Subcutaneous abdominal adipose tissue (tissue), 5 donors: ENCODE data around the gene ACKR3.

Experiments
- H3K27ac ChIP-seq: one replicate; pipeline ENCODE4 v1.7.0; 2013; ENCODE audit warnings: low read depth, mild to moderate bottlenecking, inconsistent platforms, low read length, moderate library complexity
- H3K27me3 ChIP-seq, 5 donors: one replicate each; pipeline ENCODE4 v1.7.0; 2013; ENCODE audit warnings: low read length in 5 of 5, inconsistent platforms in 1 of 5; ENCODE audit not compliant: control insufficient read depth in 5 of 5, insufficient read depth in 4 of 5
- H3K36me3 ChIP-seq, 5 donors: one replicate each; pipeline ENCODE4 v1.7.0; 2013; ENCODE audit warnings: low read length in 5 of 5; ENCODE audit not compliant: control insufficient read depth in 5 of 5, insufficient read depth in 5 of 5
- H3K4me1 ChIP-seq, 5 donors: one replicate each; pipeline ENCODE4 v1.7.0; 2013; ENCODE audit warnings: low read length in 5 of 5, mild to moderate bottlenecking in 3 of 5, moderate library complexity in 1 of 5; ENCODE audit not compliant: control insufficient read depth in 5 of 5, insufficient read depth in 5 of 5
- H3K4me3 ChIP-seq, 5 donors: one replicate each; pipeline ENCODE4 v1.7.0; 2013; ENCODE audit warnings: low read length in 5 of 5, low read depth in 1 of 5
- H3K9ac ChIP-seq, 5 donors: one replicate each; pipeline ENCODE4 v1.7.0; 2013; ENCODE audit warnings: low read length in 5 of 5, mild to moderate bottlenecking in 4 of 5, moderate library complexity in 3 of 5
- H3K9me3 ChIP-seq, 5 donors: one replicate each; pipeline ENCODE4 v1.7.0; 2013; ENCODE audit warnings: low read length in 5 of 5; ENCODE audit not compliant: control insufficient read depth in 5 of 5
- donor health status: healthy.
- donor health status: healthy.
- donor health status: healthy.
- donor health status: healthy.
- donor health status: healthy.

The ACKR3 gene

DNA sequence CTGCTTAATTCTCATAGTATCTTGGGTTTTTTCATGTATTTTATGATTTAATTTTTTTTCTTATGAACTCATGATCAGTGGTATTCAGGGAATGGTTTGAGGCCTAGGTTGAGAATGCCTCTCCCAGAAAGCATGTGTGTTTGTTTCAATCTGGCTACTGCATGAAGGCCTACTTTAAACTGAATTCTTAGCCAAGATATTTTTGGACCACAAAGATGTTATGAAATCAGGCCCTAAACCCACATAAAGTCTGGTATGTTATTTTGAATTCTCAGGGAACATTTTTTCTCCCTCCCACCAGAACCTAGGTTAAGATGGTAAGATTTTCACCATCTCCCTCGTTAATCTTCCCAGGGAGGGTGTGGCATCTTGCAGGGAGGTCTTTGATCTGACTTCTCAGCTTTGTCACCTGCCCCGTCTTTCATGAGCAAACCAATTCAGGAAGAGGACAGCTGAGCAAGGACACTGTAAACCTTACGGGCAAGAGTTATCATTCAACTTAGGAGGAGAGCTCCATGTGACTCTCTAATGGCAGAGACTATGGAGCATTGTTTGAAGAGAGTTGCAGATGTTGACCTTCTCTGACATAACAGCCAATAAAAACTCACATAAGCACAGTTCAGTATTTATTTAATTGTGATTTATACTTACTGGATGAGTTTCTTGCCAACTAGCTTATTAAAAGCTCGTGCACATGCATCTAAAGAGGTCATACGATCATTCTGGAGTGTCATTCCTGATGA, 21.3 kb upstream of the ACKR3 start:
- Histone ChIP-seq H3K9me3 (peaks cover 0 to 5% (median 0%) of the 10 kb centered on the region in 5 donors), H3K4me3 (no peak overlapping the region), H3K4me1 (peaks cover 0 to 4% (median 0%) of the 10 kb centered on the region in 5 donors), H3K27ac (no peak overlapping the region), H3K9ac (no peak overlapping the region), H3K27me3 (no peaks in the 10 kb centered on the region), H3K36me3 (no peaks in the 10 kb centered on the region)

DNA sequence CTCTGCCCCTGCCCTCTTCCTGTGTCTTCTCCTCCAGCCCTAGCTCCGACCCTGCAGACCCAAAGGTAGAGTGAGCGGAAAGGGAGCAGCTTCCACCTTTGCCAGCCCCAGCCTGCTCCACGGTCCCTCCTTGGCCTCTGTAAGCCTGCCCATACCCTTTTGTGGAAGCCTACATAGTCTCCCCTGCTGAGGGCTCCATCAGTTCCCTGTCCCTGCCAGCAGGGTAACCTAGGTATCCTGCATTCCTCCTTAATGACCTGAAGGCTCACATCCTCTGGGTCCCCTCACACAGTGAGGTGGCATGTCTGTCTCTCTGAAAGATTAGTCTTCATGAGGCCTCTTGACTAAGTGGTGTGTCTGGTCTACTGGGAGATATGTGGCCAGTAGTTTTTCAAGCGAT, 20.5 kb upstream of the ACKR3 start:
- Histone ChIP-seq H3K36me3 (no peaks in the 10 kb centered on the region), H3K9ac (no peak overlapping the region), H3K27me3 (no peaks in the 10 kb centered on the region), H3K9me3 (peaks cover 0 to 5% (median 0%) of the 10 kb centered on the region in 5 donors), H3K4me1 (peaks cover 0 to 4% (median 0%) of the 10 kb centered on the region in 5 donors), H3K27ac (no peak overlapping the region), H3K4me3 (no peak overlapping the region)

DNA sequence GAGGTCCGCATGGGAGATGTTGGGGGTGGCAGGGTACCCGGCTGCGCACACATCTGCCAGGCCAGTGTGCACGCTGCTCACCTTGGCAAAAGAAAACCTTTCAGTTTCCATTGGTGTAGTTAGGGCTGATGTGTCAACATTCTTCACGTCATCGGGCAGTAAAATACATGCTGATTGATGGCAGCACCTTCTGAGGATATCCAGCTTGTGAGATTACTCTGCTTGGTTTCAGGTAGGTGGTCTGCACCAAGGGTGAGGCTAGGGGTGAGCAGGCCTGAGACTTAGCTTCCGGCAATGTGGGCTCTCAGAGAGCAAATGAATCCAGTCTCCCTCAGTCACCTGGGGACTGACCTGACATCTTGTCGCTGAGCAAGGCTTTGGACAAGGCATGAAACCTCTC, 19.3 kb upstream of the ACKR3 start:
- no peaks in the 10 kb centered on the region for H3K36me3 ChIP-seq

DNA sequence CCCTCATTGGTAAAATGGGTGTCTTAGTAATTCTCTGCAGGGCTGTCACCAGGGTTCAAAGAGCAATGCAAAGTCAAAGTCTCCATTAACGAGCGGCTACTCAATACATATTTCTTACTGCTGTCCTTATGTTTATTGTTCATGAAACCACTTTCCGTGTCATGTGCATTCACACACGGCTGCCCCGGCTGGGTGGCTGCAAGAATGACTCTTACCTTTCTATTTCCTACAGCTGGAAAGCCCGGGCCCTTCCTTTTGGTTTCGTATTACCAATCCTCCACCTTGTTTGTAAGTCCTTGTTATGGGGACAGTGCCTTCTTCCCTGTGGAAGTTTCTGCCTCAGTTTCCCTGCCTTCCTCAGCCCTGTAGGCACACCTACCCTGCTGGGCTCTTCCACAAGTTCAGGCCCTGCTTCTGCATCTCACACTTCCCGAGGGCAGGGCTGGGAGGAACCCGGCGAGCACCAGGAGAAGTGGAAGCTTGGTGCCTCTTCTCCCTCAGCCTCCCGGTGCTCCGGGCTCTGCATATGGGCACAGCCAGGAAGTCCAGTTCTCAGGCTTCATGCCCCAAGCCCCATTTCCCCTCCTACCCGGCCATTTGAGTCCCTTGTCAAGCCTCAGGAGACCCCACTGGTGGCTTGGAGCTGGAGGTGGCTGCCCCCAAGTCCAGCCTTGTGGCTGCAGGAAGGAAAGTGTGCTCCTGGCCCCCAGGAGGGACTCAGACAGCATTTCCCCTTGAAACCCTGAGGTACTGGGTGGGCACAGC, 18.7 kb upstream of the ACKR3 start:
- Histone ChIP-seq H3K4me3 (no peak overlapping the region), H3K9me3 (peaks cover 0 to 14% (median 7%) of the 10 kb centered on the region in 5 donors), H3K4me1 (peaks cover 0 to 4% (median 0%) of the 10 kb centered on the region in 5 donors), H3K27me3 (peaks cover 0 to under 1% (median 0%) of the 10 kb centered on the region in 5 donors), H3K9ac (no peak overlapping the region), H3K27ac (no peak overlapping the region), H3K36me3 (no peaks in the 10 kb centered on the region)

More for the DNA sequence above, 19.3 kb upstream of the ACKR3 start:
- no peak overlapping the region for H3K9ac ChIP-seq
- H3K9me3 ChIP-seq = peaks cover 0 to 14% (median 7%) of the 10 kb centered on the region in 5 donors
- H3K4me3 ChIP-seq = no peak overlapping the region
- H3K4me1 ChIP-seq = peaks cover 0 to 4% (median 0%) of the 10 kb centered on the region in 5 donors
- H3K27me3 ChIP-seq = no peaks in the 10 kb centered on the region
- no peak overlapping the region for H3K27ac ChIP-seq

DNA sequence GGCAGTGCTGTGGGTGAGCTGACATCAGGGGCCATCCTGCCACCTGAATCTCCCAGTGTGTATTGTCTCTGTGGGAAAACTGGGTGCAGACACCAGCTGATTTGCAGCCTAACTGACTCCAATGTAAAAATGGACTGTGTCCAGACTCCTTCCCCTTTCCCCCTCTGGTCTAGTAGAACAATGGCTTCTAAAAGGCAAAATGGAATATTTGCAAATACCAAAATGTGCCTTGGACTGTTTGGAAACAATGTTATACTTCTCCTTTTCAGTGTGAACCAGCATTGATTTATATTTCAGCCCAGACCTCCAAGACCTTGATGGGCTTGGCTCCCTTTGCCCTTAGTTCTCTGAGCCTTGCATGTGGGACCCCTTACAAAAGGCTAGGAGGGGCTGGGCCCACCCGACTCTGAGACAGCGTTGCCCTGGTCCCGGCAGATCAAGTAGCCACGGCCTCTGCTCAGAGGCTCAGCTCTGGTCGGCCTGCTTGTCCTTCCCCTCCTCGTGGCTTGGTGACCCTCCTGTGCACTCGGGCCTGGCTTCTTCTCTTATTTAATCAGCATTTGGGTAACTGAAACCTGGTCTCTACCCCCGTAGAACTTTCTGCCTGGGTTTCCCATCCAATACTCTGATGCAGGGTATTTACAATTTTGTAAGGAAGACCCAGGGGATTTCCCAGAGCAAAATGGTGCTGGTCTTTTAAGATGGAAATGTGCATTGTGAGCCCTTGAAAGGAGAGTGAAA, 18.0 kb upstream of the ACKR3 start:
- H3K9ac ChIP-seq = no peak overlapping the region
- peaks cover 0 to 3% (median 0%) of the 10 kb centered on the region in 5 donors for H3K27me3 ChIP-seq
- H3K4me3 ChIP-seq = no peak overlapping the region
- no peaks in the 10 kb centered on the region for H3K36me3 ChIP-seq
- no peak overlapping the region for H3K27ac ChIP-seq
- H3K4me1 ChIP-seq = peaks cover 0 to 4% (median 0%) of the 10 kb centered on the region in 5 donors
- peaks cover 0 to 14% (median 7%) of the 10 kb centered on the region in 5 donors for H3K9me3 ChIP-seq

DNA sequence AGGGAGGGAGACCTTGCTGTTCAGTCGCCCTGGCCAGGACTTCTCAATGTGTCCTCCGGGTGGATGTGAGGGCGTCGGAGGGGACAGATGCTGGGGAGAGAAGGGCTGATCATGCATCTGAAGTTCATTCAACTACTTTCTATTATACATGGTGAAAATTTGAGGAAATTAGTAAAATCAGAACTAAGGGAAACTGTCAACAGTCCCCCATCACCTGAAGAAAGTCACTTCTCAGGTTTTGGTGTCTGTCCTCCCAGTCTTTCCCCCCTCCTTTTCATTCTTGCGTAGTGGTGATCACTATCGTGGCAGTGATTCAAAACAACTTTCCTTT, 17.4 kb upstream of the ACKR3 start:
- H3K4me3 ChIP-seq = no peak overlapping the region
- H3K4me1 ChIP-seq = peaks cover 0 to 4% (median 0%) of the 10 kb centered on the region in 5 donors
- H3K9ac ChIP-seq = no peak overlapping the region
- peaks cover 0 to 14% (median 7%) of the 10 kb centered on the region in 5 donors for H3K9me3 ChIP-seq
- peaks cover 0 to 3% (median 0%) of the 10 kb centered on the region in 5 donors for H3K27me3 ChIP-seq
- H3K27ac ChIP-seq = no peak overlapping the region
- no peaks in the 10 kb centered on the region for H3K36me3 ChIP-seq

DNA sequence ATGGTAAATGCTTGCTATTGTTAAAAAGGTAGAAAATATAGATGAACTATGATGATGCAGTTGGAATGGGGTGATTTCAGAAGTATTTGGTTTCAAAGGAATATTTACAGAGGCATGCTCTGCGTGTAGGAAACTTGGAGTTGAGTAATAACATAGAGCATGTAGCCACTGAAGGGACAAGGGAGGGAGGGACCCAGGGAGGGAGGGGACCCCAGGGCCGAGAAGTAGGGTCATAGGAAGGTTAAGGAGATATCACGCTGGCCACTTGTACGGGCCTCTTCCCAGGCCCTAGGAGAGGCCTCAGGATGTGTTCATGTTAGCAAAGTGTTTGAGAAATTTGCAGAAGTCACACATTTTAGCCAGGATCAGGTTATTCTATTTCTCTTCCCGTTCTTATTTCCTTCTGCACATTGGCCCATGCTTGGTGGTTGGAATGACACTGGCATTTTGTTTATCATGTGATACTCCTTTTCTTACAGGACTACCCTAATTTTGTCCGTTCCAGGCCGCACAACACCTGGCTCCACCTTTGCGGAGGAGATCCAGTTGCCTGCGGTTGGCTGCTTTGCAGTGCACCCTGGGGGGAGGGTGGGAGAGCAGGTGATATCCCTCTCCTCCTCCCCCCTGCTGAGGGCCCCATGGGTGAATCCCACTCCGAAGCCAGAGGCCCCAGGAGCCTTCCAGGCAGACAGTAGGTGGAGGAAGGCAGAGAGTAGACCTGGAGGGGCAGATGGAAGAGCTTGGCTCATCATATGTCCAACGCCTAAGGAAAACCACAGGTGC, 16.9 kb upstream of the ACKR3 start:
- no peak overlapping the region for H3K9ac ChIP-seq
- no peak overlapping the region for H3K4me3 ChIP-seq
- peaks cover 0 to 3% (median 0%) of the 10 kb centered on the region in 5 donors for H3K27me3 ChIP-seq
- no peaks in the 10 kb centered on the region for H3K36me3 ChIP-seq
- peaks cover 0 to 4% (median 0%) of the 10 kb centered on the region in 5 donors for H3K4me1 ChIP-seq
- H3K27ac ChIP-seq = no peak overlapping the region
- H3K9me3 ChIP-seq = peaks cover 0 to 11% (median 7%) of the 10 kb centered on the region in 5 donors

DNA sequence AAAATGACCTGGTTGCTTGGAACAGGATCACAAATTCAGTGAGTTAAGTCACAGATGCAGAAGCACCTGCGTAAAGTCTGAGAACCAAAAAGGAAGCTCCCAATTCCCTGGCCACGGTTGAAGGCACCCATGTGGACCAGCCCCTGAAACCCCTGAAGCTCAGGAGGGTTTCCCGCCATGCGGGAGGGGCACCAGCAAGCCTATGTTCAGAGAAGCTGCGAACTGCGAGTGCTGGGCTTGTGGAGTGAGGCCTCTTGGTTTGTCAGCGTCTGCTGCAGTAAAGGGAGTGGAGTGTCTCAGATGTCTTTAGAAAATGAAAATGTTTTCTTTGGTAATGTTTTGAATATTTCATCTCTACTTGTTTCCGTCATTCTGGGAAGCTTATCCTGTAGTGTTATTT, 16.1 kb upstream of the ACKR3 start:
- Histone ChIP-seq H3K36me3 (no peaks in the 10 kb centered on the region), H3K27ac (no peak overlapping the region), H3K4me3 (no peak overlapping the region), H3K4me1 (no peaks in the 10 kb centered on the region), H3K9ac (no peak overlapping the region), H3K27me3 (peaks cover 0 to 3% (median 0%) of the 10 kb centered on the region in 5 donors), H3K9me3 (peaks cover 0 to 10% (median 7%) of the 10 kb centered on the region in 5 donors)

DNA sequence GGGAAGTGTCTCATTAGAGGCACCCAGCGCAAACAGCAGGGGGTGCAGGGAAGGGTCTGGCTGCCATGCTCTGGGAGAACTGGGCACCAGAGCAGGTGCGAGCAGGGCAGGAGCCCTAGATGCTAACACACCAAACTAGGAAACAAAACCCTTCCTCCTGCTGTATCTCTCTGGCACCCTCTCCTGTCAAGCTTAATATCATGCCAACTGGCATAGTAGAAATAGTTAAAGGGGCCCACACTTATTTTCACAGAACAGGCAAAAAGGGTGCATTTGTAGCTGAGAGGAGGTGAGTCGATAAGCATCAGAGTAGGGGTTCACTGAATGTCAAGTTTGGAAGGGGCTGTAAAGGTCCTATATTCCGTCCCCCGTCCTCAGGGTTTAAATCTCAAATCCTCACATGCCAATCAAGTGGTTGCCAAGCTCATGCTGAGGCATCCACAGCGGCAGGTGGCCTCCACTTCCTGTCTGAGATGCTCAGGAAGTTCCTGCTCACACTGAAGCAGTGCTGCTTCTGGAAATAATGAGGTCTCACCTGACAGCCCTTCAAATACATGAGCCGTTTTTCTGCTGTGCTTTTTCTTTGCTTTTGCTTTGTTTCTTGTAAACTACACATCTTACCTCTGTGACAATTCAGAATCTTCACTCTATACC, 14.9 kb upstream of the ACKR3 start:
- Histone ChIP-seq H3K27me3 (peaks cover 0 to 3% (median 0%) of the 10 kb centered on the region in 5 donors), H3K27ac (no peak overlapping the region), H3K36me3 (no peaks in the 10 kb centered on the region), H3K9ac (no peak overlapping the region), H3K4me3 (no peak overlapping the region), H3K9me3 (peaks cover 0 to 10% (median 7%) of the 10 kb centered on the region in 5 donors), H3K4me1 (no peaks in the 10 kb centered on the region)
